SK-N-SH (cell line): Measurements from ENCODE around the gene UBE2N. TPM values are rescaled to one million over a fixed set of nuclear protein-coding genes. Genes with fewer than 3 reads are reported as not detected.

Experiments
- CTCF ChIA-PET: fragments of 300-600, 350-600 bp; formaldehyde crosslinking; extraction: SDS; loops from one replicate; lab custom pipeline; 2021; lab: Yijun Ruan, JAX
- POLR2A ChIA-PET: fragments of 350-600 bp; sonication (Branson Sonifier 250); formaldehyde crosslinking; extraction: SDS; loops from one replicate; lab custom pipeline; 2020; ENCODE audit warnings: antibody characterized with exemption, inconsistent platforms; lab: Yijun Ruan, JAX
- DNase-seq: peaks from one replicate; pipeline ENCODE4 v3.0.0; 2012
- H2AFZ ChIP-seq: fragments of 200-600 bp; sonication (generic); 2 replicates; pipeline ENCODE4 v1.8.1; 2016; ENCODE audit warnings: antibody characterized with exemption, mild to moderate bottlenecking, low read depth
- H3F3A ChIP-seq: fragments of 200-600 bp; sonication (generic); replicated peaks from 2 replicates; pipeline ENCODE3; 2016; ENCODE audit warnings: antibody characterized with exemption, mild to moderate bottlenecking; ENCODE audit not compliant: insufficient read depth
- H3K27ac ChIP-seq, 2 experiments: fragments of 200-500 bp in 1 of 2; fragments of 200-600 bp in 1 of 2; sonication (Bioruptor generic) in 1 of 2; sonication (generic), shearing (Covaris generic) in 1 of 2; 2 replicates each; pipeline versions ENCODE4 v1.5.1 to v1.6.1; 2014 to 2016; ENCODE audit warnings: low read depth in 2 of 2, inconsistent platforms in 1 of 2, low read length in 1 of 2, mild to moderate bottlenecking in 1 of 2, mixed read lengths in 1 of 2
- H3K27me3 ChIP-seq: fragments of 200-600 bp; sonication (generic), shearing (Covaris generic); 2 replicates; pipeline ENCODE4 v1.6.1; 2016; ENCODE audit warnings: mixed run types; ENCODE audit not compliant: insufficient read depth
- H3K36me3 ChIP-seq, 2 experiments: fragments of 200-500 bp in 1 of 2; fragments of 200-600 bp in 1 of 2; sonication (Bioruptor generic) in 1 of 2; sonication (generic) in 1 of 2; replicated peaks in 1 of 2; 2 replicates each; pipeline versions ENCODE3 to v1.5.1; 2014 to 2016; ENCODE audit warnings: low read length in 1 of 2, mild to moderate bottlenecking in 1 of 2; ENCODE audit not compliant: insufficient read depth in 2 of 2, control insufficient read depth in 1 of 2
- H3K4me1 ChIP-seq, 2 experiments: fragments of 200-500 bp in 1 of 2; fragments of 200-600 bp in 1 of 2; sonication (Bioruptor generic) in 1 of 2; sonication (generic), shearing (Covaris generic) in 1 of 2; 2 replicates each; pipeline versions ENCODE4 v1.5.1 to v1.6.1; 2014 to 2016; ENCODE audit warnings: low read depth in 1 of 2, low read length in 1 of 2, mixed run types in 1 of 2; ENCODE audit not compliant: insufficient read depth in 2 of 2, control insufficient read depth in 1 of 2
- H3K4me2 ChIP-seq: fragments of 200-600 bp; sonication (generic), shearing (Covaris generic); 2 replicates; pipeline ENCODE4 v1.6.1; 2017; ENCODE audit warnings: mixed run types
- H3K4me3 ChIP-seq, 2 experiments: fragments of 200-500 bp in 1 of 2; fragments of 200-600 bp in 1 of 2; sonication (Bioruptor generic) in 1 of 2; sonication (generic), shearing (Covaris generic) in 1 of 2; 2 replicates each; pipeline versions ENCODE4 v1.5.1 to v1.8.1; 2014 to 2016; ENCODE audit warnings: low read depth in 2 of 2, inconsistent platforms in 1 of 2, low read length in 1 of 2, mild to moderate bottlenecking in 1 of 2, mixed read lengths in 1 of 2, moderate library complexity in 1 of 2
- H3K79me2 ChIP-seq: fragments of 200-600 bp; sonication (generic); 2 replicates; pipeline ENCODE4 v1.8.1; 2017; ENCODE audit warnings: mild to moderate bottlenecking; ENCODE audit not compliant: insufficient read depth
- H3K9ac ChIP-seq: fragments of 200-600 bp; sonication (generic); 2 replicates; pipeline ENCODE4 v1.6.1; 2017; ENCODE audit warnings: mixed run types
- H3K9me2 ChIP-seq: fragments of 200-600 bp; sonication (generic); 2 replicates; pipeline ENCODE4 v1.6.1; 2017; ENCODE audit warnings: mixed run types
- H3K9me3 ChIP-seq: fragments of 200-600 bp; sonication (generic); 2 replicates; pipeline ENCODE4 v1.6.1; 2017; ENCODE audit warnings: mixed run types, mild to moderate bottlenecking, moderate library complexity
- H4K20me1 ChIP-seq: fragments of 200-600 bp; sonication (generic); 2 replicates; pipeline ENCODE4 v1.6.1; 2017; ENCODE audit warnings: mild to moderate bottlenecking, mixed run types; ENCODE audit not compliant: insufficient read depth
- CTCF ChIP-seq: fragments of 200-600 bp; sonication (generic); IDR thresholded peaks from 2 replicates; pipeline ENCODE4 v1.6.1; 2017; ENCODE audit warnings: antibody characterized with exemption, mild to moderate bottlenecking, moderate library complexity
- FOSL2 ChIP-seq: IDR thresholded peaks from 2 replicates; pipeline ENCODE4 v1.4.0; 2012; ENCODE audit warnings: low read depth, mild to moderate bottlenecking, moderate library complexity, borderline replicate concordance
- GATA2 ChIP-seq: sonication (generic); formaldehyde crosslinking; IDR thresholded peaks from 2 replicates; pipeline ENCODE4 v1.5.0; 2020; ENCODE audit warnings: mild to moderate bottlenecking, missing genetic modification reagents
- MAX ChIP-seq: IDR thresholded peaks from 2 replicates; pipeline ENCODE4 v1.4.0; 2012; ENCODE audit warnings: low read depth
- NRF1 ChIP-seq: IDR thresholded peaks from 2 replicates; pipeline ENCODE4 v1.6.1; 2012; ENCODE audit warnings: low read depth, mild to moderate bottlenecking, low read length
- PBX3 ChIP-seq: IDR thresholded peaks from 2 replicates; pipeline ENCODE4; 2012
- RFX5 ChIP-seq: IDR thresholded peaks from 2 replicates; pipeline ENCODE4 v1.6.1; 2012; ENCODE audit warnings: mild to moderate bottlenecking, improper control_type of control experiment, low read length
- SIN3A ChIP-seq: IDR thresholded peaks from 2 replicates; pipeline ENCODE4 v1.6.1; 2012; ENCODE audit warnings: low read depth, mild to moderate bottlenecking, low read length, moderate library complexity, borderline replicate concordance
- TAF1 ChIP-seq: IDR thresholded peaks from 2 replicates; pipeline ENCODE4 v1.6.1; 2012; ENCODE audit warnings: low read depth, mild to moderate bottlenecking, low read length, moderate library complexity, borderline replicate concordance
- TEAD4 ChIP-seq: IDR thresholded peaks from 2 replicates; pipeline ENCODE4 v1.4.0; 2012; ENCODE audit warnings: mild to moderate bottlenecking, borderline replicate concordance; ENCODE audit not compliant: insufficient read depth
- USF1 ChIP-seq: IDR thresholded peaks from 2 replicates; pipeline ENCODE4 v1.4.0; 2012; ENCODE audit warnings: low read depth, borderline replicate concordance
- YY1 ChIP-seq: IDR thresholded peaks from 2 replicates; pipeline ENCODE4 v1.4.0; 2012; ENCODE audit warnings: low read depth, mild to moderate bottlenecking
- ZBTB33 ChIP-seq: IDR thresholded peaks from 2 replicates; pipeline ENCODE4 v1.4.0; 2012; ENCODE audit warnings: low read depth, borderline replicate concordance
- WGBS: methylation state at CpG from one replicate; pipeline ENCODE4 v1.1.6; 2017; ENCODE audit warnings: low lambda C conversion rate; 5-methylcytosine and 5-hydroxymethylcytosine counted together
- polyA plus RNA-seq, 3 experiments: library from polyadenylated mRNA; depleted of rRNA; stranded (reverse); fragments of >200 nt; gene quantifications; 2 replicates each; pipeline ENCODE4 v1.2.3, GENCODE V29; 2012

Gene UBE2N
- polyA plus RNA-seq, 1 of the 3 experiments (the other 2 are of a cell fraction): 102 TPM

- no peak for DNase-seq
- Histone ChIP-seq H3K27ac (no peak overlapping the region), H3K36me3 (no peaks in the 10 kb centered on the region), H3K9me2 (no peaks in the 10 kb centered on the region), H3K79me2 (no peaks in the 10 kb centered on the region), H3K9ac (no peak overlapping the region), H4K20me1 (no peaks in the 10 kb centered on the region), H3K27me3 (no peaks in the 10 kb centered on the region), H3K4me2 (no peak overlapping the region), H2AFZ (no peak overlapping the region), H3F3A (no peaks in the 10 kb centered on the region), H3K4me1 (no peaks in the 10 kb centered on the region), H3K4me3 (no peak overlapping the region), H3K9me3 (no peaks in the 10 kb centered on the region)
- ChIA-PET CTCF (interaction anchor here (0.7 kb wide), 1 partner anchor 1026 kb away, joined by 5 read pairs; no protein-coding TSS in a partner anchor), POLR2A (no interaction called here)
- 81% methylated on average over 3 of the region's 3 CpGs for WGBS
- TF ChIP-seq MAX (no peak), GATA2 (no peak), FOSL2 (no peak), NRF1 (no peak), PBX3 (no peak), SIN3A (no peak), ZBTB33 (no peak), YY1 (no peak), USF1 (no peak), TAF1 (no peak)
These were observed 9.8 kb upstream of the UBE2N start for GRCh38 chr12:93451423-93452158.

GRCh38 chr12:93449277-93449676, 7.5 kb upstream of the UBE2N start:
- no peak for DNase-seq
- no peak for TF ChIP-seq NRF1
- no peak for TF ChIP-seq TEAD4
- TF ChIP-seq CTCF: no peak
- TF ChIP-seq RFX5: no peak
- Histone ChIP-seq H3K4me2 (no peak overlapping the region), H3K9me3 (no peaks in the 10 kb centered on the region), H2AFZ (no peak overlapping the region), H3K9ac (no peak overlapping the region), H3K36me3 (no peaks in the 10 kb centered on the region), H3K9me2 (no peaks in the 10 kb centered on the region), H3K27ac (no peak overlapping the region), H3K27me3 (no peaks in the 10 kb centered on the region), H3K79me2 (no peaks in the 10 kb centered on the region), H3K4me1 (no peaks in the 10 kb centered on the region), H3F3A (no peaks in the 10 kb centered on the region), H4K20me1 (no peaks in the 10 kb centered on the region), H3K4me3 (no peak overlapping the region)
- POLR2A ChIA-PET: no interaction called here
- CTCF ChIA-PET: no interaction called here
- 96% methylated on average over 1 of the region's 1 CpG for WGBS
